CD14-positive monocyte (primary cell): Measurements from ENCODE around the gene TRABD2A. TPM values are rescaled to one million over a fixed set of nuclear protein-coding genes. Genes with fewer than 3 reads are reported as not detected.

Experiments used
- DNase-seq, 3 donors: peaks; one replicate each; pipeline ENCODE4 v3.0.0-alpha.2; 2011 to 2022
- H2AFZ ChIP-seq: 2 replicates; pipeline ENCODE4 v1.6.0; 2012; ENCODE audit warnings: mild to moderate bottlenecking, low read depth, low read length, inconsistent platforms; ENCODE audit not compliant: insufficient read depth, poor library complexity, severe bottlenecking
- H3K27ac ChIP-seq, 2 donors: 1 replicate in 1 of 2; 2 replicates in 1 of 2; pipeline ENCODE4 v1.5.1; 2012 to 2013; ENCODE audit warnings: low read length in 2 of 2, control low read depth in 1 of 2, inconsistent platforms in 1 of 2, low read depth in 1 of 2, mild to moderate bottlenecking in 1 of 2
- H3K27me3 ChIP-seq, 2 donors: one replicate each; pipeline versions ENCODE4 v1.6.0 to v1.6.1; 2011 to 2013; ENCODE audit warnings: low read length in 2 of 2; ENCODE audit not compliant: control insufficient read depth in 2 of 2, insufficient read depth in 2 of 2
- H3K36me3 ChIP-seq, 2 donors: replicated peaks in 1 of 2; 1 replicate in 1 of 2; 2 replicates in 1 of 2; pipeline versions ENCODE4 v1.5.1 to v1.6.1; 2012 to 2013; ENCODE audit warnings: low read length in 2 of 2, control low read depth in 1 of 2, inconsistent platforms in 1 of 2, mild to moderate bottlenecking in 1 of 2; ENCODE audit not compliant: insufficient read depth in 2 of 2, control insufficient read depth in 1 of 2
- H3K4me1 ChIP-seq, 2 donors: 1 replicate in 1 of 2; 2 replicates in 1 of 2; pipeline versions ENCODE4 v1.5.1 to v1.6.1; 2012 to 2013; ENCODE audit warnings: low read length in 2 of 2, control low read depth in 1 of 2, inconsistent platforms in 1 of 2, mild to moderate bottlenecking in 1 of 2, moderate library complexity in 1 of 2; ENCODE audit not compliant: insufficient read depth in 2 of 2, control insufficient read depth in 1 of 2
- H3K4me2 ChIP-seq: replicated peaks from 2 replicates; pipeline ENCODE3; 2012; ENCODE audit warnings: low read length, moderate library complexity, mild to moderate bottlenecking; ENCODE audit not compliant: poor library complexity, severe bottlenecking; ENCODE audit errors: extremely low read depth
- H3K4me3 ChIP-seq, 3 experiments: fragments of 200-600 bp in 1 of 3; sonication (generic) in 1 of 3; replicated peaks in 1 of 3; 1 replicate in 2 of 3; 2 replicates in 1 of 3; pipeline ENCODE4 v1.5.1; 2011 to 2013; ENCODE audit warnings: low read length in 3 of 3, mild to moderate bottlenecking in 3 of 3, control low read depth in 2 of 3, low read depth in 2 of 3, inconsistent platforms in 1 of 3, moderate library complexity in 1 of 3
- H3K79me2 ChIP-seq: 2 replicates; pipeline ENCODE4 v1.6.0; 2012; ENCODE audit warnings: mild to moderate bottlenecking, control low read depth, inconsistent platforms, low read length, moderate library complexity; ENCODE audit not compliant: insufficient read depth
- H3K9ac ChIP-seq: 2 replicates; pipeline ENCODE4 v1.6.0; 2017; ENCODE audit warnings: low read length, mild to moderate bottlenecking; ENCODE audit not compliant: insufficient read depth, poor library complexity, severe bottlenecking
- H3K9me3 ChIP-seq, 2 donors: replicated peaks in 1 of 2; 1 replicate in 1 of 2; 2 replicates in 1 of 2; pipeline versions ENCODE4 v1.5.1 to v1.6.1; 2012 to 2013; ENCODE audit warnings: low read length in 2 of 2, control low read depth in 1 of 2; ENCODE audit not compliant: control insufficient read depth in 1 of 2, insufficient read depth in 1 of 2
- H4K20me1 ChIP-seq: 2 replicates; pipeline ENCODE4 v1.6.0; 2012; ENCODE audit warnings: mild to moderate bottlenecking, low read length, control low read depth, moderate library complexity; ENCODE audit not compliant: insufficient read depth
- H3K27ac Mint-ChIP-seq, 7 donors: one replicate each; pipeline ENCODE4 v1.8.0; 2020; ENCODE audit warnings: mild to moderate bottlenecking in 7 of 7, mixed read lengths in 7 of 7, moderate library complexity in 6 of 7, inconsistent platforms in 2 of 7
- H3K27me3 Mint-ChIP-seq, 3 donors: one replicate each; pipeline ENCODE4 v1.8.0; 2021 to 2022; ENCODE audit warnings: low read depth in 3 of 3, mild to moderate bottlenecking in 3 of 3, mixed read lengths in 3 of 3, moderate library complexity in 3 of 3, inconsistent platforms in 1 of 3
- H3K36me3 Mint-ChIP-seq, 2 donors: one replicate each; pipeline ENCODE4 v1.8.0; 2020; ENCODE audit warnings: mixed read lengths in 2 of 2, inconsistent platforms in 1 of 2, mild to moderate bottlenecking in 1 of 2
- H3K4me1 Mint-ChIP-seq: one replicate; pipeline ENCODE4 v1.8.0; 2020; ENCODE audit warnings: mild to moderate bottlenecking, mixed read lengths
- H3K4me3 Mint-ChIP-seq, 2 donors: one replicate each; pipeline ENCODE4 v1.8.0; 2020; ENCODE audit warnings: mild to moderate bottlenecking in 2 of 2, mixed read lengths in 2 of 2, moderate library complexity in 1 of 2
- H3K9me3 Mint-ChIP-seq, 7 donors: one replicate each; pipeline ENCODE4 v1.8.0; 2020 to 2022; ENCODE audit warnings: mixed read lengths in 7 of 7, mild to moderate bottlenecking in 6 of 7, moderate library complexity in 6 of 7, inconsistent platforms in 2 of 7
- WGBS: methylation state at CpG from one replicate; pipeline ENCODE4 v1.1.5; 2013; ENCODE audit warnings: missing lambda C conversion rate; ENCODE audit not compliant: insufficient coverage; 5-methylcytosine and 5-hydroxymethylcytosine counted together
- intact Hi-C, 2 donors: fragments of 100-400 bp; cut with micrococcal nuclease; formaldehyde crosslinking; loops; one replicate each; pipeline versions ENCODE4 v1.15.0 to v1.15.1; 2023
- polyA plus RNA-seq, 3 donors: library from polyadenylated mRNA; depleted of rRNA in 1 of 3; unstranded in 2 of 3; stranded (reverse) in 1 of 3; fragments of 300-500 nt in 2 of 3; fragments of >200 nt in 1 of 3; fragmentation: Illumina TruSeq in 2 of 3; gene quantifications; 1 replicate in 2 of 3; 2 replicates in 1 of 3; pipeline ENCODE4 v1.2.3, GENCODE V29; 2012 to 2021
- TF ChIP-seq, protein P1 (sequence below): fragments of 200-600 bp; IDR thresholded peaks from one replicate; pipeline ENCODE4 v1.8.0; 2022; ENCODE audit warnings: antibody characterized with exemption, mild to moderate bottlenecking

TRABD2A gene
- polyA plus RNA-seq, 3 donors = 0.53 to 0.95 (median 0.79) TPM

DNA sequence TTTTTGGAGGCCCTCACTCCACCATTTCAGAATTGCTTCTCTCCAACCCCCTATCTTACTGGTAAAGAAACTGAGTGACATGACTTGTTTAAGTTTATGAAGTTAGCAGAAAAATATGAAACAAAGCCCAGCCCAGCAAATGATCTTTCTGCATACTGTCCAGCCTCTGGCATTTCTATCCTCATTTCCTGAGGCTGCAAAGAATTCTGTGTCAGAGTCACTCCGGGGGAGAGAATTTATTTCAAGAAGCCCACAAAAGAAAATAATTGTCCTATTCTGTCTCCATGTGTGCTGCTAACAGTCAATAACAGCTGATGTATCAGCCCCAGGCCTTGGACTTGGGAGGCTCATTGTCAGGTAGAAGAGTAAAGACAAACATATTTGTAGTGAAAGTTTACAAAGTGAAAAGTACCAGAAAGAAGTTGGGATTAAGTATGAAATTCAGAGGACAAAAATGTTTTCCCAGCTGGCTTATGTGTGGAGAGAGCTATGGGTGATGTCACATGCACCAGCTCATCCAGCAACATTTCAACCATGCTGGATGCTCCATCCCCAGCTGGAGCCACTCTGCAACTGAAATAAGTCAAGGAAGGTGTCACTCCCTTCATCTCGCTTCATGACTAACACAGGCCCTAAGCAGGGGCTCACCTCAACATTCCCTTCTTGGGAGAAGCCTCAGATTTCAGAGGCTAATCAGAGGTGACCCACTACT is 42.3 kb downstream of the TRABD2A start:
- H3K27me3 Mint-ChIP-seq = peaks cover 1 to 2% (median 1%) of the 10 kb centered on the region in 3 donors
- Histone ChIP-seq H3K27me3 (no peaks in the 10 kb centered on the region), H2AFZ (no peak overlapping the region), H3K4me1 (peaks cover 6% of the 10 kb centered on the region in 2 donors), H3K4me2 (no peak overlapping the region), H3K9me3 (peaks cover 7 to 8% of the 10 kb centered on the region in 2 donors), H3K9ac (no peak overlapping the region), H3K4me3 (no peak overlapping the region), H3K36me3 (no peaks in the 10 kb centered on the region), H4K20me1 (no peaks in the 10 kb centered on the region), H3K27ac (no peak overlapping the region), H3K79me2 (no peaks in the 10 kb centered on the region)
- no peak for DNase-seq
- H3K27ac Mint-ChIP-seq = no peak overlapping the region
- H3K4me1 Mint-ChIP-seq = peaks cover 5% of the 10 kb centered on the region
- TF ChIP-seq, protein P1, sequence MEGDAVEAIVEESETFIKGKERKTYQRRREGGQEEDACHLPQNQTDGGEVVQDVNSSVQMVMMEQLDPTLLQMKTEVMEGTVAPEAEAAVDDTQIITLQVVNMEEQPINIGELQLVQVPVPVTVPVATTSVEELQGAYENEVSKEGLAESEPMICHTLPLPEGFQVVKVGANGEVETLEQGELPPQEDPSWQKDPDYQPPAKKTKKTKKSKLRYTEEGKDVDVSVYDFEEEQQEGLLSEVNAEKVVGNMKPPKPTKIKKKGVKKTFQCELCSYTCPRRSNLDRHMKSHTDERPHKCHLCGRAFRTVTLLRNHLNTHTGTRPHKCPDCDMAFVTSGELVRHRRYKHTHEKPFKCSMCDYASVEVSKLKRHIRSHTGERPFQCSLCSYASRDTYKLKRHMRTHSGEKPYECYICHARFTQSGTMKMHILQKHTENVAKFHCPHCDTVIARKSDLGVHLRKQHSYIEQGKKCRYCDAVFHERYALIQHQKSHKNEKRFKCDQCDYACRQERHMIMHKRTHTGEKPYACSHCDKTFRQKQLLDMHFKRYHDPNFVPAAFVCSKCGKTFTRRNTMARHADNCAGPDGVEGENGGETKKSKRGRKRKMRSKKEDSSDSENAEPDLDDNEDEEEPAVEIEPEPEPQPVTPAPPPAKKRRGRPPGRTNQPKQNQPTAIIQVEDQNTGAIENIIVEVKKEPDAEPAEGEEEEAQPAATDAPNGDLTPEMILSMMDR = no peak
- no peak overlapping the region for H3K4me3 Mint-ChIP-seq
- peaks cover 8 to 25% (median 17%) of the 10 kb centered on the region in 7 donors for H3K9me3 Mint-ChIP-seq
- peaks cover 6 to 7% of the 10 kb centered on the region in 2 donors for H3K36me3 Mint-ChIP-seq
- 100% methylated on average over 1 of the region's 2 CpGs for WGBS
- intact Hi-C loops = no loop called here

- H3K9me3 ChIP-seq = peaks cover 7 to 8% of the 10 kb centered on the region in 2 donors
- H3K36me3 ChIP-seq = no peaks in the 10 kb centered on the region
- no peaks in the 10 kb centered on the region for H3K79me2 ChIP-seq
- Mint-ChIP-seq H3K4me3 (no peak overlapping the region), H3K27me3 (peaks cover 0 to 1% (median 1%) of the 10 kb centered on the region in 3 donors), H3K9me3 (peaks cover 8 to 25% (median 17%) of the 10 kb centered on the region in 7 donors), H3K4me1 (peaks cover 12% of the 10 kb centered on the region), H3K27ac (no peak overlapping the region), H3K36me3 (peaks cover 7 to 9% of the 10 kb centered on the region in 2 donors)
- no peak overlapping the region for H3K4me2 ChIP-seq
- no peak overlapping the region for H3K27ac ChIP-seq
- peaks cover 29 to 30% of the 10 kb centered on the region in 2 donors for H3K4me1 ChIP-seq
- no CpG with 5 or more reads among the region's 2 CpGs for WGBS
- no peak for DNase-seq
- no peaks in the 10 kb centered on the region for H3K27me3 ChIP-seq
- no peaks in the 10 kb centered on the region for H4K20me1 ChIP-seq
- intact Hi-C loops = no loop called here
- H3K9ac ChIP-seq = no peak overlapping the region
- H3K4me3 ChIP-seq = no peak overlapping the region
- TF ChIP-seq, protein P1 = no peak
- no peak overlapping the region for H2AFZ ChIP-seq
Measured at GRCh38 chr2:84836215-84836614, 44.7 kb downstream of the TRABD2A start.
